Measurements from ENCODE around the gene USP2.

USP2 gene

GRCh38 chr11:119356349-119357031, 25.0 kb downstream of the USP2 start:
- TF ChIP-seq OSR1 (CRISPR knock-in tag; IDR thresholded peaks at IDR 0.05), result no peak
- TF ChIP-seq ZFP3 (CRISPR knock-in tag; IDR thresholded peaks at IDR 0.05), result 0 out of 2 replicates have a peak, but pooled peaks have one; percentile 40
- ATAC-seq, result peak; percentile 80

- TF ChIP-seq, protein P1, sequence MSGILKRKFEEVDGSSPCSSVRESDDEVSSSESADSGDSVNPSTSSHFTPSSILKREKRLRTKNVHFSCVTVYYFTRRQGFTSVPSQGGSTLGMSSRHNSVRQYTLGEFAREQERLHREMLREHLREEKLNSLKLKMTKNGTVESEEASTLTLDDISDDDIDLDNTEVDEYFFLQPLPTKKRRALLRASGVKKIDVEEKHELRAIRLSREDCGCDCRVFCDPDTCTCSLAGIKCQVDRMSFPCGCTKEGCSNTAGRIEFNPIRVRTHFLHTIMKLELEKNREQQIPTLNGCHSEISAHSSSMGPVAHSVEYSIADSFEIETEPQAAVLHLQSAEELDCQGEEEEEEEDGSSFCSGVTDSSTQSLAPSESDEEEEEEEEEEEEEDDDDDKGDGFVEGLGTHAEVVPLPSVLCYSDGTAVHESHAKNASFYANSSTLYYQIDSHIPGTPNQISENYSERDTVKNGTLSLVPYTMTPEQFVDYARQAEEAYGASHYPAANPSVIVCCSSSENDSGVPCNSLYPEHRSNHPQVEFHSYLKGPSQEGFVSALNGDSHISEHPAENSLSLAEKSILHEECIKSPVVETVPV (CRISPR knock-in tag; IDR thresholded peaks at IDR 0.05), result no peak
- no peak for TF ChIP-seq ESRRG (CRISPR knock-in tag; IDR thresholded peaks at IDR 0.05)
- no peak for ATAC-seq
These were observed 26.2 kb downstream of the USP2 start for GRCh38 chr11:119355091-119355843.

- TF ChIP-seq TCF4 (CRISPR knock-in tag; IDR thresholded peaks at IDR 0.05; ENCODE audit: borderline replicate concordance), result no peak
- no peak for TF ChIP-seq ZFP30 (CRISPR knock-in tag; IDR thresholded peaks at IDR 0.05)
- TF ChIP-seq ZFP3 (CRISPR knock-in tag; IDR thresholded peaks at IDR 0.05), result no peak
- no peak for TF ChIP-seq TOX (CRISPR knock-in tag; IDR thresholded peaks at IDR 0.05; ENCODE audit: borderline replicate concordance)
- TF ChIP-seq GLIS3 (CRISPR knock-in tag; IDR thresholded peaks at IDR 0.05), result no peak
- ATAC-seq, result no peak; the same call in 1 of the 3 replicates
These were observed 28.6 kb downstream of the USP2 start for GRCh38 chr11:119352857-119353260.

DNA sequence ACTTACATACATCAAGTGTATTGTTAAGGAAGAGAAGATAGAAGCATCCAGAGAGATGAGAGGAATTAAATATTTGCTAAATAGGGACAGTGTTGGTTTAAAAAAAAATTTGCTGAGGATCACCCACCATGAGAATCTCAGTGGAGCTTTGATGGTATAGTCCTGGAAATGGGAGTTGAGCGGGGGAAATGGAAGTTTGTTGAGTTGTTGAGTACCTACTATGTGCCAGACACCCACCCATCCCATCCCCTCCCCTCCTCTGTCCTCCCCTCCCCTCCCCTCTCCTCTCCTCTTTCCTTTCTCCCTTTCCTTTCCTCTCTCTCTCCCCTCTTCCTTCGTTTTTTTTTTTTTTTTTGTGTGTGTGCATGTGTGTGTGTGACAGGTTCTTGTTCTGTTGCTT, 30.3 kb downstream of the USP2 start:
- TF ChIP-seq TOX (CRISPR knock-in tag; IDR thresholded peaks at IDR 0.05; ENCODE audit: borderline replicate concordance) (no peak), ISL1 (CRISPR knock-in tag; IDR thresholded peaks at IDR 0.05) (no peak), GLIS3 (CRISPR knock-in tag; IDR thresholded peaks at IDR 0.05) (no peak), CSDC2 (CRISPR knock-in tag; IDR thresholded peaks at IDR 0.05) (no peak), PPARA (CRISPR knock-in tag; IDR thresholded peaks at IDR 0.05; ENCODE audit: borderline replicate concordance) (no peak), ZC3H10 (CRISPR knock-in tag; IDR thresholded peaks at IDR 0.05) (no peak), ZFP3 (CRISPR knock-in tag; IDR thresholded peaks at IDR 0.05) (no peak), ZNF565 (CRISPR knock-in tag; conservative IDR thresholded peaks at IDR 0.05; ENCODE audit: low read depth) (no peak)
- TF ChIP-seq, protein P2, sequence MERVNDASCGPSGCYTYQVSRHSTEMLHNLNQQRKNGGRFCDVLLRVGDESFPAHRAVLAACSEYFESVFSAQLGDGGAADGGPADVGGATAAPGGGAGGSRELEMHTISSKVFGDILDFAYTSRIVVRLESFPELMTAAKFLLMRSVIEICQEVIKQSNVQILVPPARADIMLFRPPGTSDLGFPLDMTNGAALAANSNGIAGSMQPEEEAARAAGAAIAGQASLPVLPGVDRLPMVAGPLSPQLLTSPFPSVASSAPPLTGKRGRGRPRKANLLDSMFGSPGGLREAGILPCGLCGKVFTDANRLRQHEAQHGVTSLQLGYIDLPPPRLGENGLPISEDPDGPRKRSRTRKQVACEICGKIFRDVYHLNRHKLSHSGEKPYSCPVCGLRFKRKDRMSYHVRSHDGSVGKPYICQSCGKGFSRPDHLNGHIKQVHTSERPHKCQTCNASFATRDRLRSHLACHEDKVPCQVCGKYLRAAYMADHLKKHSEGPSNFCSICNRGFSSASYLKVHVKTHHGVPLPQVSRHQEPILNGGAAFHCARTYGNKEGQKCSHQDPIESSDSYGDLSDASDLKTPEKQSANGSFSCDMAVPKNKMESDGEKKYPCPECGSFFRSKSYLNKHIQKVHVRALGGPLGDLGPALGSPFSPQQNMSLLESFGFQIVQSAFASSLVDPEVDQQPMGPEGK (CRISPR knock-in tag; IDR thresholded peaks at IDR 0.05; ENCODE audit: borderline replicate concordance), result no peak
- TF ChIP-seq, protein P3, sequence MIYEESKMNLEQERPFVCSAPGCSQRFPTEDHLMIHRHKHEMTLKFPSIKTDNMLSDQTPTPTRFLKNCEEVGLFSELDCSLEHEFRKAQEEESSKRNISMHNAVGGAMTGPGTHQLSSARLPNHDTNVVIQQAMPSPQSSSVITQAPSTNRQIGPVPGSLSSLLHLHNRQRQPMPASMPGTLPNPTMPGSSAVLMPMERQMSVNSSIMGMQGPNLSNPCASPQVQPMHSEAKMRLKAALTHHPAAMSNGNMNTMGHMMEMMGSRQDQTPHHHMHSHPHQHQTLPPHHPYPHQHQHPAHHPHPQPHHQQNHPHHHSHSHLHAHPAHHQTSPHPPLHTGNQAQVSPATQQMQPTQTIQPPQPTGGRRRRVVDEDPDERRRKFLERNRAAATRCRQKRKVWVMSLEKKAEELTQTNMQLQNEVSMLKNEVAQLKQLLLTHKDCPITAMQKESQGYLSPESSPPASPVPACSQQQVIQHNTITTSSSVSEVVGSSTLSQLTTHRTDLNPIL (CRISPR knock-in tag; IDR thresholded peaks at IDR 0.05; ENCODE audit: low read depth), result no peak
- ATAC-seq, result no peak

GRCh38 chr11:119350302-119350701, 31.2 kb downstream of the USP2 start:
- ATAC-seq, result no peak
- TF ChIP-seq TOX (CRISPR knock-in tag; IDR thresholded peaks at IDR 0.05; ENCODE audit: borderline replicate concordance), result no peak
- TF ChIP-seq BACH2 (CRISPR knock-in tag; IDR thresholded peaks at IDR 0.05; ENCODE audit: borderline replicate concordance), result no peak
- no peak for TF ChIP-seq ZNF70 (CRISPR knock-in tag; IDR thresholded peaks at IDR 0.05)
- TF ChIP-seq ZC3H10 (CRISPR knock-in tag; IDR thresholded peaks at IDR 0.05), result no peak

DNA sequence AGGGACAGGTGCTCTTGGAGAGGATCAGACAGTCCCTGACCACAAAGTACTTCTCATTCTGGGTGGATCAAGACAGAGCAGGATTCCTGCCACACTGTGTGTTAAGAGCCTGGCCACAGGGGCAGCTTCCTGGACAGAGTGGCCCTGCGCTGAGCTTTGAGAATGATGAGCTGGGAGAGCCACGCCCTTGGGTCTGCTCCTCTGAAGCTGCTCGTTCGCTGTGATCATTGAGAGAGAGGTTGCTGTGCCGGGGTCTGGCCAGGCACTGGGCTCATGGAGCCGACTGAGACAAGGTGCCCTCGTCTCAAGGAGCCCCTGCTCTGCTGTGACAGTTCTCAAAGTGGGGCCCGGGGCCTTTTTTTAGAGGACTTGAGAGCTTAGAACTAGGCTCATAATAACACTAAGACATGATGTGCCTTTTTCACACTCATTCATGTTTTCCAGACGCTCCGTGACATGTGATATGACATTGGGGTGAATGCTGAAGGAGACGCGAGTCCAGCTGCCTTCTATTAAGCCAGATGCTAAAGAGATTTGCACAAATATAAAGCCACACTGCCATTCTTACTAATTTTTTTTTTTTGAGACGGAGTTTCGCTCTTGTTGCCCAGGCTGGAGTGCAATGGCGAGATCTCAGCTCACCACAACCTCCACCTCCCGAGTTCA, 33.4 kb downstream of the USP2 start:
- TF ChIP-seq ESRRG (CRISPR knock-in tag; IDR thresholded peaks at IDR 0.05) (no peak), BACH2 (CRISPR knock-in tag; IDR thresholded peaks at IDR 0.05; ENCODE audit: borderline replicate concordance) (no peak), SNAI2 (CRISPR knock-in tag; IDR thresholded peaks at IDR 0.05) (no peak)
- TF ChIP-seq, protein P2 (CRISPR knock-in tag; IDR thresholded peaks at IDR 0.05; ENCODE audit: borderline replicate concordance), result no peak
- ATAC-seq, result no peak

Measured in SK-N-SH treated with all-trans-retinoic acid at 6 μM for 48 hours (cell line).